ENCODE data around the gene DAG1.

DNA sequence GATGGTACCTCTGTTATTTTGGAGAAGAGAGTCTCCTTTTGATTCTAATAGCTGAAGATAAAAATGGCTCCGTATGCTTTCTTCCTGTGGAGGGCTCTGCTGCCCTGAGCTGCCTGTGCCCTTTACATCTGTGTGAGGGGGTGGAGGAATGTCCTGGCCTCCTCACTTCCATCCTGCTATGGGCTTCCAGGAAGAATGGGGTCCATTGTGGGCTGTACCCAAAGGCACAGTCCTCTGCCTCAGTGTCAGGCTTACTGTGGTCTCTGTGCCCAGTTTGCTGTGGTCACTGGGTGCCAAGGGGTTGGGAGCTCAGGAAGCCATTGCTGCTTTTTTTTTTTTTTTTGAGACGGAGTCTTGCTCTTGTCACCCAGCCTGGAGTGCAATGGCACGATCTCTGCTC is 14.4 kb downstream of the DAG1 start:
- TF ChIP-seq, protein P1, sequence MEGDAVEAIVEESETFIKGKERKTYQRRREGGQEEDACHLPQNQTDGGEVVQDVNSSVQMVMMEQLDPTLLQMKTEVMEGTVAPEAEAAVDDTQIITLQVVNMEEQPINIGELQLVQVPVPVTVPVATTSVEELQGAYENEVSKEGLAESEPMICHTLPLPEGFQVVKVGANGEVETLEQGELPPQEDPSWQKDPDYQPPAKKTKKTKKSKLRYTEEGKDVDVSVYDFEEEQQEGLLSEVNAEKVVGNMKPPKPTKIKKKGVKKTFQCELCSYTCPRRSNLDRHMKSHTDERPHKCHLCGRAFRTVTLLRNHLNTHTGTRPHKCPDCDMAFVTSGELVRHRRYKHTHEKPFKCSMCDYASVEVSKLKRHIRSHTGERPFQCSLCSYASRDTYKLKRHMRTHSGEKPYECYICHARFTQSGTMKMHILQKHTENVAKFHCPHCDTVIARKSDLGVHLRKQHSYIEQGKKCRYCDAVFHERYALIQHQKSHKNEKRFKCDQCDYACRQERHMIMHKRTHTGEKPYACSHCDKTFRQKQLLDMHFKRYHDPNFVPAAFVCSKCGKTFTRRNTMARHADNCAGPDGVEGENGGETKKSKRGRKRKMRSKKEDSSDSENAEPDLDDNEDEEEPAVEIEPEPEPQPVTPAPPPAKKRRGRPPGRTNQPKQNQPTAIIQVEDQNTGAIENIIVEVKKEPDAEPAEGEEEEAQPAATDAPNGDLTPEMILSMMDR (IDR thresholded peaks at IDR 0.05; ENCODE audit: low read length): no peak
- TF ChIP-seq EZH2 (IDR thresholded peaks at IDR 0.05; ENCODE audit: borderline replicate concordance, low read length): no peak

All from OCI-LY1 (cell line).